DOHH2 (cell line): ENCODE data around the gene MUC7.

ENCODE experiments used
- EZH2phosphoT487 ChIP-seq: fragments of 200-600 bp; sonication (generic); IDR thresholded peaks from 2 replicates; pipeline ENCODE4 v1.6.1; 2017; ENCODE audit warnings: borderline replicate concordance, mild to moderate bottlenecking, antibody characterized with exemption, low read length, moderate library complexity, mixed read lengths
- TF ChIP-seq, protein P1 (sequence below): fragments of 200-600 bp; sonication (generic); IDR thresholded peaks from one replicate; pipeline ENCODE4 v1.5.1; 2014; ENCODE audit warnings: antibody characterized with exemption, mild to moderate bottlenecking, low read depth, low read length; ENCODE audit not compliant: poor library complexity, severe bottlenecking

DNA sequence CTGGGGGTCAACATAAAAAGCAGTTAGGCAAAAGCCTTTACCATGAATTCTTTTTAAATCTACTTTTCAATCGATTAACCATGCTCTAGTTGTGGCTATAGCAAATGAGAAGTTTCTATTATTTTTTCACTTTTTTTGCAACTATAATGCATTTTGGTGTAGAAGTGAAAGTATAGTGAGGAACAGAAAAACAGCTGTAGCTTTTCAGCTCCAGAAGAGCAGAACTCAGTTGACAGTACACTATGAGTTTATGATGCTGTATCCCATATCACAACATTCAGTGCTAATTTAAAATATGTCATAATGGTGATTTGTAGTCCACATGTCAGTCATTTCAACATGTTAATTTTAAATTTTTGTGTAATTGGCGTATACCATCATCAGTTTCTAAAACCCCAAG, 8.7 kb upstream of the MUC7 start:
- TF ChIP-seq, protein P1, sequence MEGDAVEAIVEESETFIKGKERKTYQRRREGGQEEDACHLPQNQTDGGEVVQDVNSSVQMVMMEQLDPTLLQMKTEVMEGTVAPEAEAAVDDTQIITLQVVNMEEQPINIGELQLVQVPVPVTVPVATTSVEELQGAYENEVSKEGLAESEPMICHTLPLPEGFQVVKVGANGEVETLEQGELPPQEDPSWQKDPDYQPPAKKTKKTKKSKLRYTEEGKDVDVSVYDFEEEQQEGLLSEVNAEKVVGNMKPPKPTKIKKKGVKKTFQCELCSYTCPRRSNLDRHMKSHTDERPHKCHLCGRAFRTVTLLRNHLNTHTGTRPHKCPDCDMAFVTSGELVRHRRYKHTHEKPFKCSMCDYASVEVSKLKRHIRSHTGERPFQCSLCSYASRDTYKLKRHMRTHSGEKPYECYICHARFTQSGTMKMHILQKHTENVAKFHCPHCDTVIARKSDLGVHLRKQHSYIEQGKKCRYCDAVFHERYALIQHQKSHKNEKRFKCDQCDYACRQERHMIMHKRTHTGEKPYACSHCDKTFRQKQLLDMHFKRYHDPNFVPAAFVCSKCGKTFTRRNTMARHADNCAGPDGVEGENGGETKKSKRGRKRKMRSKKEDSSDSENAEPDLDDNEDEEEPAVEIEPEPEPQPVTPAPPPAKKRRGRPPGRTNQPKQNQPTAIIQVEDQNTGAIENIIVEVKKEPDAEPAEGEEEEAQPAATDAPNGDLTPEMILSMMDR, result no peak
- TF ChIP-seq EZH2phosphoT487, result no peak
